Prostate gland (tissue), 2 donors: Measurements from ENCODE around the gene SPATA24.
"Not testable (repeated sequence)": the region's sequence is repeated elsewhere in the genome, so short reads cannot be mapped to it uniquely, and the experiment has no call there.

Experiments
- CTCF ChIP-seq, 4 experiments: fragments of 200-600 bp in 2 of 4; fragments of 450-650 bp in 2 of 4; sonication (generic) in 2 of 4; IDR thresholded peaks; 1 replicate in 3 of 4; 2 replicates in 1 of 4; pipeline ENCODE4 v1.5.1; 2016 to 2019; ENCODE audit warnings: antibody characterized with exemption in 4 of 4, mild to moderate bottlenecking in 2 of 4, moderate library complexity in 2 of 4
- POLR2AphosphoS5 ChIP-seq: sonication (generic); formaldehyde crosslinking; IDR thresholded peaks from one replicate; pipeline ENCODE4 v1.6.1; 2017; ENCODE audit warnings: antibody characterized with exemption

DNA sequence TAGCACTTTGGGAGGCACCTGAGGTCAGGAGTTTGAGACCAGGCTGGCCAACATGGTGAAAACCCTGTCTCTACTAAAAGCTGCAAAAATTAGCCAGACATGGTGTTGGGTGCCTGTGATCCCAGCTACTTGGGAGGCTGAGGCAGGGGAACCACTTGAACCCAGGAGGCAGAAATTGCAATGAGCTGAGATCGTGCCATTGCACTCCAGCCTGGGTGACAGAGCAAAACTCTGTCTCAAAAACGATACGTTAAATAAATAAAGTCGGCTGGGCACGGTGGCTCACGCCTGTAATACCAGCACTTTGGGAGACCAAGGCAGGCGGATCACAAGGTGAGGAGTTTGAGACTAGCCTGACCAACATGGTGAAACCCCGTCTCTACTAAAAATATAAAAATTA, 48.0 kb downstream of the SPATA24 start:
- not testable (repeated sequence) for TF ChIP-seq CTCF (IDR thresholded peaks at IDR 0.05); POLR2AphosphoS5
